ENCODE measurements around the gene EVA1B. TPM values are rescaled to one million over a fixed set of nuclear protein-coding genes. Genes with fewer than 3 reads are reported as not detected.

EVA1B gene
- total RNA-seq, 1 experiment from 2014 or later: 79.0 TPM

DNA sequence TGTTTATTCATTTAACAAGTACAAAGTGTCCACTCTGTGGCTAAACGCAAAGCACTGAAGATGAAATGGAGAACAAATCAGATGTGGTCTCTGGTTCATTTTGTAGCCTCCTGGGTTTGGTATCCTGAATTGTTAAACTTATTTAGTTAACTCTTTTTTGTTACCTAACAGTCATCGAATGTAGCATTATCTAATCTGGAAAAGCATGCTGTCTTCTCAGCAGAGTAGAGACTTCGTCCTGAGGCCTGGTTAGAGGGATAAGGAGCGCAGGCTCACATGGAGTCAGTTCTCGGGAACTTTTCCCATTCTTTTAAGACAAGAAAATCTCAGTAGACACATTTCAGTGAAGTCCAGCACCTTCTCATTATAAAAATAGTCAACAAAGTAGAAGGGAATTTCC is 50.4 kb downstream of the EVA1B start:
- Histone ChIP-seq H3K4me1 (ENCODE audit: control insufficient read depth, insufficient read depth, low read length) (no peaks in the 10 kb centered on the region), H3K27ac (ENCODE audit: low read length) (no peak overlapping the region), H3K36me3 (ENCODE audit: control insufficient read depth, insufficient read depth, low read length) (peaks cover 5% of the 10 kb centered on the region; the same call in 1 of the 2 replicates), H3K4me3 (ENCODE audit: low read depth in 2 of 2, low read length in 2 of 2) (no peak overlapping the region), H3K9me3 (ENCODE audit: control insufficient read depth, insufficient read depth, low read depth, low read length) (no peaks in the 10 kb centered on the region), H3K27me3 (ENCODE audit: control insufficient read depth, insufficient read depth, low read length) (no peaks in the 10 kb centered on the region)
- in situ Hi-C loops (cut with HindIII; ENCODE audit: low pct_unique_long_range_greater_than_20kb, low sequenced_read_pairs): no loop called here
- ATAC-seq: no peak
- no peak for TF ChIP-seq SIN3A (IDR thresholded peaks at IDR 0.05; ENCODE audit: borderline replicate concordance, insufficient read depth, low read depth, low read length)
- TF ChIP-seq, protein P1, sequence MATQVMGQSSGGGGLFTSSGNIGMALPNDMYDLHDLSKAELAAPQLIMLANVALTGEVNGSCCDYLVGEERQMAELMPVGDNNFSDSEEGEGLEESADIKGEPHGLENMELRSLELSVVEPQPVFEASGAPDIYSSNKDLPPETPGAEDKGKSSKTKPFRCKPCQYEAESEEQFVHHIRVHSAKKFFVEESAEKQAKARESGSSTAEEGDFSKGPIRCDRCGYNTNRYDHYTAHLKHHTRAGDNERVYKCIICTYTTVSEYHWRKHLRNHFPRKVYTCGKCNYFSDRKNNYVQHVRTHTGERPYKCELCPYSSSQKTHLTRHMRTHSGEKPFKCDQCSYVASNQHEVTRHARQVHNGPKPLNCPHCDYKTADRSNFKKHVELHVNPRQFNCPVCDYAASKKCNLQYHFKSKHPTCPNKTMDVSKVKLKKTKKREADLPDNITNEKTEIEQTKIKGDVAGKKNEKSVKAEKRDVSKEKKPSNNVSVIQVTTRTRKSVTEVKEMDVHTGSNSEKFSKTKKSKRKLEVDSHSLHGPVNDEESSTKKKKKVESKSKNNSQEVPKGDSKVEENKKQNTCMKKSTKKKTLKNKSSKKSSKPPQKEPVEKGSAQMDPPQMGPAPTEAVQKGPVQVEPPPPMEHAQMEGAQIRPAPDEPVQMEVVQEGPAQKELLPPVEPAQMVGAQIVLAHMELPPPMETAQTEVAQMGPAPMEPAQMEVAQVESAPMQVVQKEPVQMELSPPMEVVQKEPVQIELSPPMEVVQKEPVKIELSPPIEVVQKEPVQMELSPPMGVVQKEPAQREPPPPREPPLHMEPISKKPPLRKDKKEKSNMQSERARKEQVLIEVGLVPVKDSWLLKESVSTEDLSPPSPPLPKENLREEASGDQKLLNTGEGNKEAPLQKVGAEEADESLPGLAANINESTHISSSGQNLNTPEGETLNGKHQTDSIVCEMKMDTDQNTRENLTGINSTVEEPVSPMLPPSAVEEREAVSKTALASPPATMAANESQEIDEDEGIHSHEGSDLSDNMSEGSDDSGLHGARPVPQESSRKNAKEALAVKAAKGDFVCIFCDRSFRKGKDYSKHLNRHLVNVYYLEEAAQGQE (IDR thresholded peaks at IDR 0.05; ENCODE audit: insufficient read depth in 1 of 2, low read depth in 2 of 2, low read length in 1 of 2): no peak
- no peak for TF ChIP-seq POLR2AphosphoS5 (IDR thresholded peaks at IDR 0.05; ENCODE audit: low read depth, low read length)
- TF ChIP-seq, protein P2, sequence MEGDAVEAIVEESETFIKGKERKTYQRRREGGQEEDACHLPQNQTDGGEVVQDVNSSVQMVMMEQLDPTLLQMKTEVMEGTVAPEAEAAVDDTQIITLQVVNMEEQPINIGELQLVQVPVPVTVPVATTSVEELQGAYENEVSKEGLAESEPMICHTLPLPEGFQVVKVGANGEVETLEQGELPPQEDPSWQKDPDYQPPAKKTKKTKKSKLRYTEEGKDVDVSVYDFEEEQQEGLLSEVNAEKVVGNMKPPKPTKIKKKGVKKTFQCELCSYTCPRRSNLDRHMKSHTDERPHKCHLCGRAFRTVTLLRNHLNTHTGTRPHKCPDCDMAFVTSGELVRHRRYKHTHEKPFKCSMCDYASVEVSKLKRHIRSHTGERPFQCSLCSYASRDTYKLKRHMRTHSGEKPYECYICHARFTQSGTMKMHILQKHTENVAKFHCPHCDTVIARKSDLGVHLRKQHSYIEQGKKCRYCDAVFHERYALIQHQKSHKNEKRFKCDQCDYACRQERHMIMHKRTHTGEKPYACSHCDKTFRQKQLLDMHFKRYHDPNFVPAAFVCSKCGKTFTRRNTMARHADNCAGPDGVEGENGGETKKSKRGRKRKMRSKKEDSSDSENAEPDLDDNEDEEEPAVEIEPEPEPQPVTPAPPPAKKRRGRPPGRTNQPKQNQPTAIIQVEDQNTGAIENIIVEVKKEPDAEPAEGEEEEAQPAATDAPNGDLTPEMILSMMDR (IDR thresholded peaks at IDR 0.05): no peak
- no peak for TF ChIP-seq TCF7L2 (IDR thresholded peaks at IDR 0.05; ENCODE audit: low read depth, low read length)
- no peak for DNase-seq (ENCODE audit: low read depth, low spot score)
- CTCF ChIA-PET: interaction anchor here (0.7 kb wide), 1 partner anchor 13 kb away, joined by 4 read pairs; no protein-coding TSS in a partner anchor
- POLR2A ChIA-PET: no interaction called here
- intact Hi-C loops (cut with micrococcal nuclease; ENCODE audit: unreplicated experiment): no loop called here
- BruUV-seq (replicated peaks): TSS peak; percentile 57

Other genes starting within 250 kb of the EVA1B start
- 0.23 TPM for gene TEKT2, start 239.6 kb downstream of the EVA1B start, total RNA-seq (2021; ENCODE audit: unreplicated experiment)
- gene ADPRS, start 234.8 kb downstream of the EVA1B start, total RNA-seq (2021; ENCODE audit: unreplicated experiment): 32.2 TPM
- 1.2 TPM for gene COL8A2, start 198.4 kb downstream of the EVA1B start, total RNA-seq (2021; ENCODE audit: unreplicated experiment)
- 98.7 TPM for gene TRAPPC3, start 174.2 kb downstream of the EVA1B start, total RNA-seq (2021; ENCODE audit: unreplicated experiment)
- gene MAP7D1, start 167.5 kb downstream of the EVA1B start, total RNA-seq (2021; ENCODE audit: unreplicated experiment): 212 TPM
- gene THRAP3, start 99.2 kb downstream of the EVA1B start, total RNA-seq (2021; ENCODE audit: unreplicated experiment): 114 TPM
- gene SH3D21, start 17.3 kb downstream of the EVA1B start, total RNA-seq (2021; ENCODE audit: unreplicated experiment): 18.9 TPM
- 49.6 TPM for gene STK40, start 62.3 kb upstream of the EVA1B start, total RNA-seq (2021; ENCODE audit: unreplicated experiment)
- 53.7 TPM for gene LSM10, start 74.3 kb upstream of the EVA1B start, total RNA-seq (2021; ENCODE audit: unreplicated experiment)
- gene OSCP1, start 126.8 kb upstream of the EVA1B start, total RNA-seq (2021; ENCODE audit: unreplicated experiment): 5.5 TPM
- 113 TPM for gene MRPS15, start 140.7 kb upstream of the EVA1B start, total RNA-seq (2021; ENCODE audit: unreplicated experiment)
- gene CSF3R, start 159.3 kb upstream of the EVA1B start, total RNA-seq (2021; ENCODE audit: unreplicated experiment): 0.31 TPM